GM23248 (cell line): ENCODE data around the gene ZNF761.

ENCODE experiments used
- EZH2 ChIP-seq: fragments of 200-600 bp; sonication (generic); IDR thresholded peaks from 2 replicates; pipeline ENCODE4 v1.6.1; 2018; ENCODE audit warnings: antibody characterized with exemption, mild to moderate bottlenecking; ENCODE audit not compliant: insufficient read depth, poor library complexity, severe bottlenecking
- EZH2phosphoT487 ChIP-seq: fragments of 200-600 bp; sonication (generic); IDR thresholded peaks from 2 replicates; pipeline ENCODE4 v1.6.1; 2018; ENCODE audit warnings: antibody characterized with exemption, moderate library complexity, mild to moderate bottlenecking, low read depth; ENCODE audit not compliant: insufficient read depth

DNA sequence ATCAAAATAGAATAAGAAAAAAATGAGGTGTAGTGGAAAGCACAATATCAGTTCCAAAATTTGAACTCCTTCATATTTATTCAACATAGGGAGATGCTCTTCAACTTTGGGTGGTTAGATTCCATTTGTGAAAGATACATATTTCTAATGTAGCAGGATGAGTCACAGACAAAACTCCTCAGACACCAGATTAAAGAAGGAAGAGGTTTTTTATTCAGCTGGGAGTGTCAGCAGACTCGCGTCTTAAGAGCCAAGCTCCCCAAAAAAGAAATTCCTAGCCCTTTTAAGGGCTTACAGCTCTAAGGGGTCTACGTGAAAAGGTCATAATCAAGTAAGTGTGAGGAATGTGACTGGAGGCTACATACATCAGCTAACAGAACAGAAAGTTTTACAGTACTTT, 43.6 kb upstream of the ZNF761 start:
- TF ChIP-seq EZH2phosphoT487 (no peak), EZH2 (no peak)
